Right lung (tissue), 5 donors: ENCODE measurements around the gene ZFP57. TPM values are rescaled to one million over a fixed set of nuclear protein-coding genes. Genes with fewer than 3 reads are reported as not detected.

ENCODE experiments used
- DNase-seq, 2 donors: peaks; one replicate each; pipeline ENCODE4 v3.0.0-alpha.2; 2013
- polyA plus RNA-seq, 5 donors: library from polyadenylated mRNA; unstranded; fragments of 120-200 nt; gene quantifications; one replicate each; pipeline versions ENCODE4 v1.2.1 to v1.2.3, GENCODE V29; 2013; ENCODE audit warnings: inconsistent platforms in 1 of 5, low replicate concordance in 1 of 5; ENCODE audit not compliant: insufficient read length in 5 of 5, insufficient read depth in 1 of 5

Gene ZFP57
- polyA plus RNA-seq, 5 donors, result 0.61 TPM; not detected in 4

GRCh38 chr6:29626948-29627754 is 53.8 kb downstream of the ZFP57 start:
- no peak for DNase-seq

GRCh38 chr6:29625337-29625930 is 55.5 kb downstream of the ZFP57 start:
- DNase-seq, result no peak

- no peak for DNase-seq
Measured at GRCh38 chr6:29624520-29624961, 56.4 kb downstream of the ZFP57 start.

Other genes starting within 250 kb of the ZFP57 start
- not detected for gene OR10C1, start 241.8 kb downstream of the ZFP57 start, polyA plus RNA-seq
- gene OR11A1, start 224.1 kb downstream of the ZFP57 start, polyA plus RNA-seq, result not detected
- not detected for gene OR2H1, start 224.0 kb downstream of the ZFP57 start, polyA plus RNA-seq
- not detected for gene MAS1L, start 193.2 kb downstream of the ZFP57 start, polyA plus RNA-seq
- 1 to 10 TPM in 3 of 5 donors, under 1 TPM in 2; 0.68 to 2.8 (median 1.6) TPM for gene UBD, start 121.4 kb downstream of the ZFP57 start, polyA plus RNA-seq
- gene OR2H2, start 96.0 kb downstream of the ZFP57 start, polyA plus RNA-seq, result under 1 TPM in 4 of 5 donors, not detected in 1; 0.07 to 0.20 (median 0.17) TPM
- 100 to 1,000 TPM in 1 of 5 donors, 10 to 100 TPM in 4; 85.5 to 122 (median 88.1) TPM for gene GABBR1, start 48.0 kb downstream of the ZFP57 start, polyA plus RNA-seq
- under 1 TPM in 1 of 5 donors, not detected in 4; 0.13 TPM for gene MOG, start 24.1 kb downstream of the ZFP57 start, polyA plus RNA-seq
- gene HLA-F, start 42.3 kb upstream of the ZFP57 start, polyA plus RNA-seq, result 10 to 100 TPM; 15.5 to 20.2 (median 18.3) TPM
- gene HLA-G, start 146.7 kb upstream of the ZFP57 start, polyA plus RNA-seq, result 10 to 100 TPM in 3 of 5 donors, 1 to 10 TPM in 2; 4.6 to 17.0 (median 10.5) TPM